WTC11 (cell line): ENCODE results near the gene LBX1. TPM values are rescaled to one million over a fixed set of nuclear protein-coding genes. Genes with fewer than 3 reads are reported as not detected.

Experiments used
- ATAC-seq: fragments of 200-7000 bp; cut with Tn5 transposase; 2 replicates; pipeline ENCODE4 v1.10.0; 2021; ENCODE audit warnings: mild to moderate bottlenecking, moderate library complexity
- CTCF ChIA-PET: fragments of 300-600 bp; sonication (Branson Sonifier 250); formaldehyde crosslinking; loops from one replicate; lab custom pipeline; 2021; ENCODE audit warnings: antibody characterized with exemption; lab: Charles Lee
- POLR2A ChIA-PET: fragments of 350-600 bp; sonication (Branson Sonifier 250); formaldehyde crosslinking; loops from one replicate; lab custom pipeline; 2021; ENCODE audit warnings: antibody characterized with exemption; lab: Charles Lee
- DNase-seq: peaks from one replicate; pipeline ENCODE4 v3.0.0; 2021; ENCODE audit warnings: low spot score
- H3K27ac Mint-ChIP-seq: 2 replicates; pipeline ENCODE4 v1.8.0; 2021; ENCODE audit warnings: mixed read lengths
- H3K27me3 Mint-ChIP-seq: 2 replicates; pipeline ENCODE4 v1.8.0; 2021; ENCODE audit warnings: low read depth, mild to moderate bottlenecking, moderate library complexity, mixed read lengths
- H3K36me3 Mint-ChIP-seq: 2 replicates; pipeline ENCODE4 v1.8.0; 2021; ENCODE audit warnings: mixed read lengths
- H3K4me1 Mint-ChIP-seq: 2 replicates; pipeline ENCODE4 v1.8.0; 2022; ENCODE audit warnings: mixed read lengths
- H3K4me3 Mint-ChIP-seq: 2 replicates; pipeline ENCODE4 v1.8.0; 2021; ENCODE audit warnings: mild to moderate bottlenecking, moderate library complexity, mixed read lengths
- H3K9me3 Mint-ChIP-seq: 2 replicates; pipeline ENCODE4 v1.8.0; 2021; ENCODE audit warnings: mixed read lengths
- ARID4B ChIP-seq: sonication (generic); formaldehyde crosslinking; IDR thresholded peaks from 2 replicates; pipeline ENCODE4 v1.8.0; 2023; ENCODE audit warnings: missing genetic modification reagents, mild to moderate bottlenecking, borderline replicate concordance
- ATF1 ChIP-seq: sonication (generic); formaldehyde crosslinking; IDR thresholded peaks from 2 replicates; pipeline ENCODE4 v1.8.1; 2023; ENCODE audit warnings: mild to moderate bottlenecking, moderate library complexity, missing genetic modification reagents
- ATF6 ChIP-seq: sonication (generic); formaldehyde crosslinking; IDR thresholded peaks from 2 replicates; pipeline ENCODE4 v1.8.1; 2023; ENCODE audit warnings: mild to moderate bottlenecking, missing genetic modification reagents
- EMX1 ChIP-seq: fragments of 250-450 bp; sonication (Bioruptor Pico); IDR thresholded peaks from 2 replicates; pipeline ENCODE4 v1.8.0; 2021; ENCODE audit warnings: mild to moderate bottlenecking
- IRF2 ChIP-seq: sonication (generic); formaldehyde crosslinking; IDR thresholded peaks from 2 replicates; pipeline ENCODE4 v1.8.0; 2022; ENCODE audit warnings: low read depth, missing genetic modification reagents, borderline replicate concordance
- JAZF1 ChIP-seq: fragments of 250-450 bp; sonication (Bioruptor Pico); IDR thresholded peaks from 2 replicates; pipeline ENCODE4 v1.9.0; 2021; ENCODE audit warnings: moderate library complexity, mild to moderate bottlenecking, inconsistent platforms
- MAX ChIP-seq: sonication (generic); formaldehyde crosslinking; IDR thresholded peaks from 2 replicates; pipeline ENCODE4 v1.8.0; 2022; ENCODE audit warnings: mild to moderate bottlenecking, missing genetic modification reagents
- NR3C1 ChIP-seq: sonication (generic); formaldehyde crosslinking; conservative IDR thresholded peaks from 2 replicates; pipeline ENCODE4 v1.8.1; 2023; ENCODE audit warnings: low read depth, mild to moderate bottlenecking, missing genetic modification reagents
- RELA ChIP-seq: sonication (generic); formaldehyde crosslinking; IDR thresholded peaks from 2 replicates; pipeline ENCODE4 v1.8.1; 2022; ENCODE audit warnings: missing genetic modification reagents, mild to moderate bottlenecking, borderline replicate concordance
- SMAD3 ChIP-seq: sonication (generic); formaldehyde crosslinking; IDR thresholded peaks from 2 replicates; pipeline ENCODE4 v1.8.0; 2022; ENCODE audit warnings: missing genetic modification reagents, mild to moderate bottlenecking, borderline replicate concordance
- SMAD4 ChIP-seq: sonication (generic); formaldehyde crosslinking; IDR thresholded peaks from 2 replicates; pipeline ENCODE4 v1.8.0; 2022; ENCODE audit warnings: mild to moderate bottlenecking, missing genetic modification reagents
- ZSCAN18 ChIP-seq: fragments of 250-450 bp; sonication (Bioruptor Pico); IDR thresholded peaks from 2 replicates; pipeline ENCODE4 v2.1.2; 2022; ENCODE audit warnings: mild to moderate bottlenecking, moderate library complexity
- total RNA-seq: library from RNA; stranded (reverse); gene quantifications from 3 replicates; pipeline ENCODE4 v1.2.3, GENCODE V29; 2021
- TF ChIP-seq, protein P1 (sequence below): fragments of 250-450 bp; sonication (Bioruptor Pico); conservative IDR thresholded peaks from 2 replicates; pipeline ENCODE4 v1.9.0; 2021; ENCODE audit warnings: mild to moderate bottlenecking
- TF ChIP-seq, protein P2 (sequence below): sonication (generic); formaldehyde crosslinking; IDR thresholded peaks from 2 replicates; pipeline ENCODE4 v1.8.0; 2023; ENCODE audit warnings: mild to moderate bottlenecking, missing genetic modification reagents
- TF ChIP-seq, protein P3 (sequence below): sonication (generic); formaldehyde crosslinking; conservative IDR thresholded peaks from 2 replicates; pipeline ENCODE4 v1.8.1; 2022; ENCODE audit warnings: mild to moderate bottlenecking, missing genetic modification reagents

Gene LBX1
- total RNA-seq, 1 experiment from 2014 or later = not detected

DNA sequence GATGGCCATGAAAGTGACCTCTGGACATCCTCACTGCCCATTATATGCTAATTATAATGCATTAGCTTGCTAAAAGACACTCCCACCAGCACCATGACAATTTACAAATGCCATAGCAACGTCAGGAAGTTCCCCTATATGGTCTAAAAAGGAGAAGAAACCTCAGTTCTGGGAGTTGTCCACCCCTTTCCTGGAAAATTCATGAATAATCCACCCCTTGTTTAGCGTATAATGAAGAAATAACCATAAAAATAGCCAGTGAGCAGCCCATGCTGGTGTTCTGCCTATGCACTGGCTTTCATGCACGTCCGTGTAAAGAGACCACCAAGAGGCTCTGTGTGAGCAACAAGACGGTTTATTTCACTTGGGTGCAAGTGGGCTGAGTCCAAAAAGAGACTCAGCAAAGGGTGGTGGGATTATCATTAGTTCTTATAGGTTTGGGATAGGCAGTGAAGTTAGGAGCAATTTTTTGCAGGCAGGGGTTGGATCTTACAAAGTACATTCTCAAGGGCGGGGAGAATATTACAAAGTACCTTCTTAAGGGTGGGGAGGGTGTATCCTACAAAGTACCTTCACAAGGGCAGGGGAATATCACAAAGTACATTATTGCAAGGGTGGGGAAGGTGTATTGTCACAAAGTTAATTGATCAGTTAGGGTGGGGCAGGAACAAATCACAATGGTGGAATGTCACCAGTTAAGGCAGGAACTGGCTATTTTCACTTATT is 45.6 kb downstream of the LBX1 start:
- H3K36me3 Mint-ChIP-seq = 0 out of 2 replicates have a peak, but pooled peaks cover 3% of the 10 kb centered on the region
- no peaks in the 10 kb centered on the region; the same call in none of the 2 replicates for H3K27me3 Mint-ChIP-seq
- no peak overlapping the region for H3K4me3 Mint-ChIP-seq
- ChIA-PET POLR2A (no interaction called here), CTCF (interaction anchor here (0.6 to 2.0 kb wide), 5 partner anchors 31 to 102 kb away, joined by 3 to 7 read pairs (median 3); no protein-coding TSS in a partner anchor)
- no peak for DNase-seq
- peaks cover 13% of the 10 kb centered on the region for H3K9me3 Mint-ChIP-seq
- H3K4me1 Mint-ChIP-seq = peaks cover 21% of the 10 kb centered on the region
- no peak overlapping the region for H3K27ac Mint-ChIP-seq
- TF ChIP-seq MAX (no peak), JAZF1 (no peak), ZSCAN18 (no peak), ATF1 (no peak), EMX1 (CRISPR knock-in tag) (no peak), ATF6 (CRISPR knock-in tag) (no peak), SMAD3 (CRISPR knock-in tag) (no peak), NR3C1 (CRISPR knock-in tag) (no peak), ARID4B (no peak), IRF2 (CRISPR knock-in tag) (no peak), RELA (CRISPR knock-in tag) (no peak), SMAD4 (CRISPR knock-in tag) (no peak)
- TF ChIP-seq, protein P1, sequence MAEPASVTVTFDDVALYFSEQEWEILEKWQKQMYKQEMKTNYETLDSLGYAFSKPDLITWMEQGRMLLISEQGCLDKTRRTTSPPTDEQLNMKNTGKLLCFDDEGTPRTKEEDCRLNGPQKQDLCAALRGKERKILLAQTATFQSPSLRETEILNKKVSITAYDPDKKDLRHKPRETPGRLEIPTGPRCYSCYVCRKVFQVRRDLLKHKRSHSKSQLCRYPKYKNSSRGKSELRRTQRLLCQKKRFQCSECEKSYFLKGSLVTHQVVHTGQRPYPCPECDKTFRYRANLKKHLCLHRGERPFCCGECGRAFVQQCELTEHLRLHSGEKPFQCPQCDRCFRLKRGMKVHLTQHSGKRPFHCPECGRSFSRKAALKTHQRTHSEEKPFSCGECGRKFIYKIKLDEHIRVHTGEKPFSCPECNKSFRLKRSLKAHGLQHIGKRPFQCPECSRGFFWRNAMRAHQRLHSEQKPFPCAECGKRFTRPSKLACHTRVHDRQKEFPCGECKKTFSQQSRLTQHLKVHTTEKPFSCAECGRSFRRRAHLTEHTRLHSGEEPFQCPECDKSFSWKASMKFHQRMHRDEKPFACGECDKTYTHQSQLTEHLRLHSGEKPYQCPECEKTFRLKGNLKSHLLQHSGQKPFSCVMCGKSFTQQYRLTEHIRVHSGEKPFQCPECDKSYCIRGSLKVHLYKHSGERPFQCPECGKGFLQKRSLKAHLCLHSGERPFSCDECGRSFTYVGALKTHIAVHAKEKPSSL = no peak
- TF ChIP-seq, protein P2, sequence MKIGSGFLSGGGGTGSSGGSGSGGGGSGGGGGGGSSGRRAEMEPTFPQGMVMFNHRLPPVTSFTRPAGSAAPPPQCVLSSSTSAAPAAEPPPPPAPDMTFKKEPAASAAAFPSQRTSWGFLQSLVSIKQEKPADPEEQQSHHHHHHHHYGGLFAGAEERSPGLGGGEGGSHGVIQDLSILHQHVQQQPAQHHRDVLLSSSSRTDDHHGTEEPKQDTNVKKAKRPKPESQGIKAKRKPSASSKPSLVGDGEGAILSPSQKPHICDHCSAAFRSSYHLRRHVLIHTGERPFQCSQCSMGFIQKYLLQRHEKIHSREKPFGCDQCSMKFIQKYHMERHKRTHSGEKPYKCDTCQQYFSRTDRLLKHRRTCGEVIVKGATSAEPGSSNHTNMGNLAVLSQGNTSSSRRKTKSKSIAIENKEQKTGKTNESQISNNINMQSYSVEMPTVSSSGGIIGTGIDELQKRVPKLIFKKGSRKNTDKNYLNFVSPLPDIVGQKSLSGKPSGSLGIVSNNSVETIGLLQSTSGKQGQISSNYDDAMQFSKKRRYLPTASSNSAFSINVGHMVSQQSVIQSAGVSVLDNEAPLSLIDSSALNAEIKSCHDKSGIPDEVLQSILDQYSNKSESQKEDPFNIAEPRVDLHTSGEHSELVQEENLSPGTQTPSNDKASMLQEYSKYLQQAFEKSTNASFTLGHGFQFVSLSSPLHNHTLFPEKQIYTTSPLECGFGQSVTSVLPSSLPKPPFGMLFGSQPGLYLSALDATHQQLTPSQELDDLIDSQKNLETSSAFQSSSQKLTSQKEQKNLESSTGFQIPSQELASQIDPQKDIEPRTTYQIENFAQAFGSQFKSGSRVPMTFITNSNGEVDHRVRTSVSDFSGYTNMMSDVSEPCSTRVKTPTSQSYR (CRISPR knock-in tag) = no peak
- TF ChIP-seq, protein P3, sequence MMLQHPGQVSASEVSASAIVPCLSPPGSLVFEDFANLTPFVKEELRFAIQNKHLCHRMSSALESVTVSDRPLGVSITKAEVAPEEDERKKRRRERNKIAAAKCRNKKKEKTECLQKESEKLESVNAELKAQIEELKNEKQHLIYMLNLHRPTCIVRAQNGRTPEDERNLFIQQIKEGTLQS = no peak
- ATAC-seq = no peak
